HG03045 (cell line): ENCODE results near the gene GABARAPL2.
"Not testable (repeated sequence)": the region's sequence is repeated elsewhere in the genome, so short reads cannot be mapped to it uniquely, and the experiment has no call there.

ENCODE experiments used
- ATAC-seq: cut with Tn5 transposase; IDR thresholded peaks from one replicate; pipeline ENCODE4 v1.9.1; 2021; ENCODE audit warnings: mild to moderate bottlenecking, moderate library complexity; ENCODE audit not compliant: unreplicated experiment

GABARAPL2 gene

GRCh38 chr16:75590920-75591843, 25.0 kb downstream of the GABARAPL2 start:
- no peak for ATAC-seq

DNA sequence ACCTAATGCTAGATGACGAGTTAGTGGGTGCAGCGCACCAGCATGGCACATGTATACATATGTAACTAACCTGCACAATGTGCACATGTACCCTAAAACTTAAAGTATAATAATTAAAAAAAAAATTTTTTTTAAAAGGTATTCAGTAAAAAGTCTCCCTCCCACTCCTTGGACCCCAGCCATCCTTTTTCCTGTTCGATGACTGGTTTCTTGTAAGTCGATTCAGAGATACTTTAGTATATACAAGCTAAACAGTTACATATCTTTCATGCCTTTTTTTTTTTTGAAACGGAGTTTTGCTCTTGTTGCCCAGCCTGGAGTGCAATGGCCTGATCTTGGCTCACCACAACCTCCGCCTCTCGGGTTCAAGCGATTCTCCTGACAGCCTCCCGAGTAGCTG, 25.7 kb downstream of the GABARAPL2 start:
- not testable (repeated sequence) for ATAC-seq

- ATAC-seq, result no peak
Measured at GRCh38 chr16:75593308-75593707, 27.1 kb downstream of the GABARAPL2 start.

DNA sequence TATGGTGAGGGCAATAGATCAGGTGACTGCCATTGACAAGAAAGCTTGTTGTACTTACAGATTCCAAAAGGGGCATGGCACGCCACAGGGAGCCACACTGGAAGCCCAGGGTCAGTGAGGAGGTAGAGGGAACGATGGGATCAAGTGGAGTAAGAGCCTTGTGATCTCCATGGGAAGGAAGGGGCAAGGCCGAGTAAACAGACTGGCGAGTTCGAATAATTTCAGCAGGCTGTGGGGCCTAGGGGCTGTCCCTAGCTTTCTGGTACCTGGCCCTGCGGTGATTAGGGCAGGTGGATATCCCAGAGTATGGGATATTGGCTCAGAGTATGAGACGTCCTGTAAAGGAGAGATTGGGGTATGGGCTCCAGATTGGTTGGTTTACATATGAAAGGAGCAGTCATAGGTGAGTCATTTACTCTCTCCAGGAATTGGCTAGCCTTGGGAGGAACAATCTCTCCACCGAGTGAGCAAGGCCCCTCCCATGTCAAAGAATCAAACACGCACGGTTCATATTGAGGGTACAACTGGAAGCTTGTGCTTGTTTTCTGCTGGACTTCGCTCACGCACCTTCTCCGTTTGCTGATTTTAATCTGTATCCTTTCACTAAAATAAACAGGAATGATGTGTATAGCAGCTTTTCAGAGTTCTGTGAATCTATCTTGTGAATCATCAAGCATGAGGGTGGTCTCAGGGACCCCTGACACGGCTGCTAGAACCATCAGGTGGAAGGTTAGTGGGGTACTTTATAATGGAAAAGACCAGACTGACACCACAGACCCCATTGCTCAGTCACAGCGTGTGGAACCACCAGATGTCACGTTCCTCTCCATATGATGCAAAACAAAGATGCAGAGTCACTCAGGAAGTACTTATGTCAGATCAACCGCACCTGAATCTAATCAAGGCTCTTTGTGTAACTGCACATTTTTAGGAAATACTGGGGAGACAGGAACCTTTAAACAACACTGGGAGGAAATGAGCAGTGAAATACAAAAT, 27.9 kb downstream of the GABARAPL2 start:
- no peak for ATAC-seq

DNA sequence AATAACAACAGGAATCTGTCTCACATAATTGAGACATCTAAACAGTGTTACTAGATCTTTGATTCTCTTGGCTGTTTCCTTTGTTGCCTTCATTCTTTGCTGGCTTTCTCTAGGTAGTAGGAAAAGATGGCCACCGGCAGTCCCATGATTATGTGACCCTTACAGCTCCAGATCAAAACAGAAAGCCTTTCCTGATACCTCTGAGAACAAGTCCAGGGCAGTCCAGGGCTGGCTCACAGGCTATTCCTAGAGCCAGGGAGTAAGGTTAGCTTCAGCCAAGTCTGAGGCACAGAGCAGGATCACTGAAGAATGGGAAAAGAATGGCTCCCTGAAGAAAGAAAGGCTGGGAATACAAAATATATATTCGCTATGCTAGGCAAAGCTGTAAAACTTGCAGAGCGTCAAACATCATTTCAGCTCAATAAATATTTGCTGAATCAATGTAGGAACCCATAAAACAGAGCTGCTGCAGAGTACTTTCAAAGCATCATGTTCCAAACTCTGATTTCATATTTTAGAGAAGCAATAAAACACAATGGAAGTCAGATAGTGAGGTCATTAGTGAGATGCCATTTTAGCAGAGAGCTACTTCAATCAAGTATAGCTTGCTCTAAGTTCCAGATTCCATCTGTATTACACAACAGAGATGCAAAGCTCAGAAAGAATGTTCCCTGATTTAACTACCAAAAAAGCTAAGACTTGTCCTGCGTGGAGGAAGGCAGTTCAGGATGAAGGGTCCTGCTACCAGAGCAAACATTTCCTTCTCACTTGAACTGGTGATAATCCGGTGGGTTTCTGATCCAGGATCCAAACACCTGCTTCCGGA, 33.5 kb downstream of the GABARAPL2 start:
- ATAC-seq, result no peak

GRCh38 chr16:75603241-75603640, 37.1 kb downstream of the GABARAPL2 start:
- ATAC-seq, result no peak

DNA sequence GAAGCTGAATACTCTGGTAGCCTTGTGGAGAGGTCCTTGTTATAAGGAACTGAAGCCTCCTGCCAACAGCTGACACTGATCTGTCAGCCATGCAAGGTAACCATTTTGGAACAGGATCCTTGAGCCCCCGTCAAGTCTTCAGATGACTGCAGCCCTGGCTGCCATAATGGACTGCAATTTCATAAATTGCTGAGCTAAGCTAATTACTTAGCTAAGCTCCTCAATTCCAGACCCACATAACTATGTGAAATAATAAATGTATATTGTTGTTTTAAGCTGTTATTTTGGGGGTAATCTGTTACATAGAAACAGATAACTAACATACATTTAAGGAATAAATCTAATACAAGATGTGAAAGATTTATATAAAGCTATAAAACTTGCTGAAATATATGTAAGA, 40.3 kb downstream of the GABARAPL2 start:
- ATAC-seq, result no peak

DNA sequence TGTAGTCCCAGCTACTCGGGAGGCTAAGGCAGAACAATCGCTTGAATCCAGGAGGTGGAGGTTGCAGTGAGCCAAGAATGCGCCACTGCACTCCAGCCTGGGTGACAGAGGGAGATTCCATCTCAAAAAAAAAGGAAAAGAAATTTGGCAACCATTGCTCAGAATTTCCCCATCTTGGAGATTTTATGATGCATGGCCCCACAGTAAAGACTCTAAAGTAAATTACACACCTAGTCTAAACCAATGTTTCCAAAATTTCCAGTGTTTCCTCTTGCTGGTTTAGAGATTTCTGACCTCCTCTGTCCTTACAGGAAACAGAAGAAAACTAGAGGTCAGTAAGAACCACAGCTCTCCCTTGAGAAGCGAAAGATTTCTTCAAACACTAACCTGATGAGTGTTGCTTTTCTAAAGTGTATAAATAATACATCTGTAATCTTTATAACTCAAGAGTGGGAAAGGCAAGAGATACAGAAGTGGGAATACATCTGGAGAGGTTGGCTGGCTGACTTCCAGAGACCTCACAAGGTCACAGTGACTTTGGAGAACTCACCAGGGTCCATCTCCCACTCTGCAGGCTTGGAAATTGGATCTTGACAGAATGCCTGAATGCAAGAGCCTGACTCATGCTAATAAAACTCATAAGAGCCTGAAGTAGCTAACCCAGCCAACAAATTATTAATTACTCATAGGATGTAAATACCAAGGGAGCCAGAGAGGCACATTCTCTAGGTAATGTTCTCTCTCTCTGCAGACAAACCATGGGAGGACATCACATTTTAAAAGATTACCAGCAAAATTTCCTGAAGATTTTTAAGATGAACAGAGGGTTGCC, 48.1 kb downstream of the GABARAPL2 start:
- no peak for ATAC-seq

- ATAC-seq, result no peak
Measured at GRCh38 chr16:75615619-75616018, 49.4 kb downstream of the GABARAPL2 start.

- ATAC-seq, result peak; percentile 54
Measured at GRCh38 chr16:75616521-75617010, 50.4 kb downstream of the GABARAPL2 start.

DNA sequence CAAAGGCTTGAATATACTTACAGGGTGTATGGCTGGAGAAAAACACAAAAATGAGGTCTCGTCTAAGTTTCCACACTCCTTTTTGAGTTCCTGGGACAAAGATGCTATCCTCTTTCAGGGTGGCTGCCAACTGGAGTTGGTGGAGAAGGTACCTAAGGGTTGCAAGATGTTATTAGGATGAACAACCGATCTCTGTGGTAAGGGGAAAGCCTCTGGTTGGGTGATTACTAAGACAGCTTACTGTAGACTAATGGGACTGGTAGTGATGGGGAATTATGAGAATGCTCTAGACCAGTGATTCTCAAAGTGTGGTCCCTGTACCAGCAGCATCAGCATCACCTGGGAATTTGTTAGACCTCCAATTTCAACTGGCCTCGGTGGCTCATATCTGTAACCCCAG, 50.9 kb downstream of the GABARAPL2 start:
- no peak for ATAC-seq

- ATAC-seq, result no peak
Measured at GRCh38 chr16:75618780-75619179, 52.6 kb downstream of the GABARAPL2 start.

DNA sequence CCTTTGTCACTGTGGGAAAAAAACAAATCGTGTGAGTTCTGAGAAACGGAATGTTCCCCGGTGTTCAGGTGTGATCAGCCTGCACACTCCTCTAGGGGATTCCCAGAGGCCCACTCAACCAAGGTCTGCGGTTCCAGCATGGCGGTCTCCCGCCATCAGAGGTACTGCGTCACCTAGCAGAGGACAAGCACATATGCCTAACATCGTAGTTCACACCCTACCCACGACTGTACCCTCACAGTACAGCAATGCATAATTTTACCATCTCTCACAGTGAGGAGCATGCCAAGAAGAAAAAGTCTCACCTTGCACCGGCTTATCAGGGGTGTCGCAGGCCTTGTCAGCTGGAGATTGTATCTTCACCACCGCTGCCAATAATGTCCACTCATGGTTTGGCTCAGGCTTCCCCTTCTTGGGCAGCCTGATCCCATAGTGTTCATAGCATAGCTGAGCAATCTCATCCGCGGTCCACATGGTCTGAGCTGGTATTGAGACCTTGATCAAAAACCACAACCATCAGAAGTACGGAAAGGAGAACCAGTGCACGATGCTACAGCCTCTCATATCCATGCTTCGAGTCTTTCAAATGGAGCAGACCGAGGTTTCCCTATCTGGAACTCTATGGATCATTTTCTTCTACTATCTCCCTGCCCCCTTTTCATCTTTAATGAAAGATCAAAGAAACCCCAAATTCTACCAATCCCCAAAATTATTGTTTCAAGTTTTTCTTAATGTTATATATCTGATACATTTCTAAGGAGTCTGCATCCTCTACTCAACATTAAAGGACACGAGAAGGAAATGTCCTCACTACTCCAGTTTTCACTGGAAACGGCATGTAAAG, 54.4 kb downstream of the GABARAPL2 start:
- ATAC-seq, result no peak

DNA sequence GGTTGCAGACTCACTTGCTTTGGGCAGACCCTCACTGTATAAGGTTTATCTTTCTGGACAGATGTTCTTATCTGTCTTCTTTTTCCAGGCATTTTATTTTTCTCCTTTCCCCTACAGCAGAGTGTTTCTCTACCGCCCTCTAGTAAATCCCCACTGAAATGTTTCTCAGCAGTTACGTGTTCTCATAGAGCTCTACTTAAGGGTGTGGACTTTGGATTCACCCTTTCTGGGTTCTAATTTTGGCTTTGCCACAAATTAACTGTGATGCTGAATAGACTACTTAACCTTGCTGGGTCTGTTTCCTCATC, 54.9 kb downstream of the GABARAPL2 start:
- ATAC-seq, result no peak

- peak; percentile 92 for ATAC-seq
Measured at GRCh38 chr16:75622761-75623605, 56.8 kb downstream of the GABARAPL2 start, which contains the start of gene ADAT1. TSS of gene ADAT1 (minus strand) at chr16:75623281. CDS start at chr16:75620799, 2,482 bp downstream.

DNA sequence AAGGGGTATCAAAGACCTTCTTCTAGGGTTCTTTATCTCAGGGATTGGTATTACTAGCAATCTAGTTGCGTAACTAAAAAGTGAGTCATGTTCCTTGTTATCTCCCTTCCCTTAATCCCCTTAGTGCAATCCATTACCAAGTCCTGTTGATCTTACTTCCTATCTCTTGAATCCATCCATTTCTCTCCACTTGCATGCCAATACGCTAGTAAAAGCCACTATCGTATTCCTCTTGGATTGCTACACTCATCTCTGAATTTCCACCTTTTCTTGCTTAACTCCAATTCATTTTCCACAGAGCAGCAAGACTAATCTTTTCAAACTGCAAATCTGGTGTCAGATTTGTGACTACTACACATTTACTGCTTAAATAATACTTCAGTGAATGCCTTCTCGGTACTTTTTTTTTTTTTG, 58.7 kb downstream of the GABARAPL2 start:
- ATAC-seq, result no peak

GRCh38 chr16:75626806-75627205, 60.6 kb downstream of the GABARAPL2 start:
- no peak for ATAC-seq
